Mesothelial cell of epicardium (in vitro differentiated cells): Measurements from ENCODE around the gene SHB. TPM values are rescaled to one million over a fixed set of nuclear protein-coding genes. Genes with fewer than 3 reads are reported as not detected.

Experiments
- DNase-seq, 2 experiments: peaks; one replicate each; pipeline ENCODE4 v3.0.0; 2021; ENCODE audit warnings: low spot score in 2 of 2; ENCODE audit not compliant: unreplicated experiment in 2 of 2
- H3K27ac Mint-ChIP-seq: 2 replicates; pipeline ENCODE4 v1.8.0; 2021; ENCODE audit warnings: mixed read lengths
- H3K27me3 Mint-ChIP-seq: 2 replicates; pipeline ENCODE4 v1.8.0; 2021; ENCODE audit warnings: low read depth, mixed read lengths
- H3K36me3 Mint-ChIP-seq: 2 replicates; pipeline ENCODE4 v1.8.0; 2021; ENCODE audit warnings: mixed read lengths
- H3K4me1 Mint-ChIP-seq: 2 replicates; pipeline ENCODE4 v1.8.0; 2021; ENCODE audit warnings: mixed read lengths
- H3K4me3 Mint-ChIP-seq: 2 replicates; pipeline ENCODE4 v1.8.0; 2021; ENCODE audit warnings: mild to moderate bottlenecking, moderate library complexity, mixed read lengths
- H3K9me3 Mint-ChIP-seq: 2 replicates; pipeline ENCODE4 v1.8.0; 2021; ENCODE audit warnings: mixed read lengths
- total RNA-seq: library from RNA; stranded (reverse); gene quantifications from 3 replicates; pipeline ENCODE4 v1.2.1, GENCODE V29; 2021
- TF ChIP-seq, protein P1 (sequence below): fragments of 200-600 bp; sonication (generic); IDR thresholded peaks from one replicate; pipeline ENCODE4 v1.5.0; 2021; ENCODE audit warnings: antibody characterized with exemption; ENCODE audit not compliant: unreplicated experiment

The SHB gene
- total RNA-seq, 1 donor from 2014 or later = 35.5 TPM

- Mint-ChIP-seq H3K36me3 (peaks cover 3% of the 10 kb centered on the region), H3K27me3 (no peaks in the 10 kb centered on the region), H3K4me1 (peaks cover 29% of the 10 kb centered on the region), H3K27ac (no peak overlapping the region), H3K9me3 (no peaks in the 10 kb centered on the region), H3K4me3 (no peak overlapping the region)
- TF ChIP-seq, protein P1, sequence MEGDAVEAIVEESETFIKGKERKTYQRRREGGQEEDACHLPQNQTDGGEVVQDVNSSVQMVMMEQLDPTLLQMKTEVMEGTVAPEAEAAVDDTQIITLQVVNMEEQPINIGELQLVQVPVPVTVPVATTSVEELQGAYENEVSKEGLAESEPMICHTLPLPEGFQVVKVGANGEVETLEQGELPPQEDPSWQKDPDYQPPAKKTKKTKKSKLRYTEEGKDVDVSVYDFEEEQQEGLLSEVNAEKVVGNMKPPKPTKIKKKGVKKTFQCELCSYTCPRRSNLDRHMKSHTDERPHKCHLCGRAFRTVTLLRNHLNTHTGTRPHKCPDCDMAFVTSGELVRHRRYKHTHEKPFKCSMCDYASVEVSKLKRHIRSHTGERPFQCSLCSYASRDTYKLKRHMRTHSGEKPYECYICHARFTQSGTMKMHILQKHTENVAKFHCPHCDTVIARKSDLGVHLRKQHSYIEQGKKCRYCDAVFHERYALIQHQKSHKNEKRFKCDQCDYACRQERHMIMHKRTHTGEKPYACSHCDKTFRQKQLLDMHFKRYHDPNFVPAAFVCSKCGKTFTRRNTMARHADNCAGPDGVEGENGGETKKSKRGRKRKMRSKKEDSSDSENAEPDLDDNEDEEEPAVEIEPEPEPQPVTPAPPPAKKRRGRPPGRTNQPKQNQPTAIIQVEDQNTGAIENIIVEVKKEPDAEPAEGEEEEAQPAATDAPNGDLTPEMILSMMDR = no peak
- no peak for DNase-seq
Measured at GRCh38 chr9:38053697-38054461, 15.1 kb downstream of the SHB start.

DNA sequence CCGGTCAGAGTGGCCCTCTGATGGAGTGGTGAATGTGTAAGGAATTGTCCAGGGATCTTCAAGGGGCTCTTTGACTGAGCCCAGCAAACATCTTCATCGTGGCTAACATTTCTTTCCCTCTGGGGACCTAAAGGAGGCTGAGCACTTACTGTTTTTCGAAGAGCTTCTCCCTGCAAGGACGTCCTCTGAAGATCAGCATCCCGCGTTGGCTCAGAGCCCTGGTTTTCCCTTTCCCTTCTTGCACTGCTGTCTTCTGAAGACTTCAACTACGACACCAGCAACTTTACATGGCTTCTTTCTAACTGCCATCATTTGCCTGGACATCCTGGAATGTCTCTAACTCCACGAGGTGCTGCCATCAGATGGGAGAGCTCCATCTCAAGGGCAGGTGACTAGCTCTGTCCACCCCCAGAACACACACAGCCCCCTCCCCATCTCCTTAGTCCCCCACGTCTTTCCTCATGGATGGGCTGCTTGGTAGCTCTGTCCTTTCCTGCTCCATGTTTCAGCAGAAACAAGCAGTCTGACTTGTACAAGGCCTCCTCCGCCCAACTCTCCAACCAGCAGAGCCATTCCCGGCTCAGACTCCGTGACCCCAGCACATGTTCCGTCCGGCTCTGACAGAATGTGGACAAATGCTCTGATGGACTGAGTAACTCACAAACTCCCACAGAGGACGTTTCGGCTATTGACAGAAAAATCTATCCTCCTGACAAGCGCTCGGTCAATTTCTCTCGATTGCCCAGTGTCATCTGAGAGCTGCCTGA is 17.1 kb downstream of the SHB start:
- Mint-ChIP-seq H3K27me3 (no peaks in the 10 kb centered on the region), H3K9me3 (no peaks in the 10 kb centered on the region), H3K27ac (peak overlapping the region; percentile 73), H3K36me3 (peaks cover 3% of the 10 kb centered on the region), H3K4me1 (peaks cover 28% of the 10 kb centered on the region), H3K4me3 (no peak overlapping the region)
- TF ChIP-seq, protein P1 = no peak
- no peak for DNase-seq

DNA sequence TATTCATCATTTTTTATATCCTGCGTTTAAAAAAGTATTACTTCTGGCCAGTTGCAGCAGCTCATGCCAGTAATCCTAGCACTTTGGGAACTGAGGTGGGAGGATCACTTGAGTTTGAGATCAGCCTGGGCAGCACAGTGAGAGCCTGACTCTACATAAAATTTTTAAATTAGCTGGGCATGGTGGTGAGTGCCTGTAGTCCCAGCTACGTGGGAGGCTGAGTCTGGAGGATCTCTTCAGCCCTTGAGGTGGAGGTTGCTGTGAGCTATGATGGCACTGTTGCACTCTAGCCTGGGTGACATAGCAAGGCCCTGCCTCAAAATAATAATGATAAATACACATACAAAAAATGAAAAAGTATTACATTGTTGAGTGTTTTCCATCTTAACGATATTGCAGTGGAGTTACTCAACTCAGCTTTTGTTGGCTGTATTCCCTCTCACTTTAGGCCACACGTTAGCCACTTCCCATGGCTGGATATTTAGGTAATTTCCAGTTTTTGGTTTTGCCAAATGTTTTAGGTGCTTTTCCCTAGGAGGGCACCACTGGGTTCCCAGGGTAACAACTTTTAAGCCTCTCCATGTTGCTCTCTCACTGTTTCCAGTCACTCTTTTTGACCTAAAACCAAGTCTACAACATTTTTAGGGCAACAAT is 20.6 kb downstream of the SHB start:
- no peak for DNase-seq
- H3K36me3 Mint-ChIP-seq = peaks cover 3% of the 10 kb centered on the region
- no peak overlapping the region for H3K4me3 Mint-ChIP-seq
- TF ChIP-seq, protein P1 = no peak
- no peaks in the 10 kb centered on the region for H3K27me3 Mint-ChIP-seq
- peaks cover 52% of the 10 kb centered on the region for H3K4me1 Mint-ChIP-seq
- no peaks in the 10 kb centered on the region for H3K9me3 Mint-ChIP-seq
- H3K27ac Mint-ChIP-seq = peak overlapping the region; percentile 94

GRCh38 chr9:38047301-38048251 is 21.5 kb downstream of the SHB start:
- H3K4me3 Mint-ChIP-seq = peak overlapping the region; percentile 6
- H3K9me3 Mint-ChIP-seq = no peaks in the 10 kb centered on the region
- peaks cover 3% of the 10 kb centered on the region for H3K36me3 Mint-ChIP-seq
- TF ChIP-seq, protein P1 = no peak
- H3K27me3 Mint-ChIP-seq = no peaks in the 10 kb centered on the region
- peak overlapping the region; percentile 94 for H3K27ac Mint-ChIP-seq
- DNase-seq = peak in 1 of 2 experiments; percentile 52
- peaks cover 55% of the 10 kb centered on the region for H3K4me1 Mint-ChIP-seq
